T-helper 1 cell treated with Interleukin-12 subunit alpha and Interleukin-12 subunit beta and Interleukin-4 antibody, amounts not matched to agents 30 μg/mL and 1 μg/mL, for 36 hours (primary cell): ENCODE results near the gene ZKSCAN3.

ENCODE experiments used
- H3K27ac Mint-ChIP-seq: one replicate; pipeline ENCODE4 v1.8.0; 2021; ENCODE audit warnings: mild to moderate bottlenecking, mixed read lengths
- H3K27me3 Mint-ChIP-seq: one replicate; pipeline ENCODE4 v1.8.0; 2021; ENCODE audit warnings: low read depth, mixed read lengths
- H3K36me3 Mint-ChIP-seq: one replicate; pipeline ENCODE4 v1.8.0; 2021; ENCODE audit warnings: low read depth, mixed read lengths
- H3K4me1 Mint-ChIP-seq: one replicate; pipeline ENCODE4 v1.8.0; 2021; ENCODE audit warnings: low read depth, mixed read lengths
- H3K4me3 Mint-ChIP-seq: one replicate; pipeline ENCODE4 v1.8.0; 2021; ENCODE audit warnings: mild to moderate bottlenecking, moderate library complexity, mixed read lengths
- H3K9me3 Mint-ChIP-seq: one replicate; pipeline ENCODE4 v1.8.0; 2021; ENCODE audit warnings: mixed read lengths

The ZKSCAN3 gene

DNA sequence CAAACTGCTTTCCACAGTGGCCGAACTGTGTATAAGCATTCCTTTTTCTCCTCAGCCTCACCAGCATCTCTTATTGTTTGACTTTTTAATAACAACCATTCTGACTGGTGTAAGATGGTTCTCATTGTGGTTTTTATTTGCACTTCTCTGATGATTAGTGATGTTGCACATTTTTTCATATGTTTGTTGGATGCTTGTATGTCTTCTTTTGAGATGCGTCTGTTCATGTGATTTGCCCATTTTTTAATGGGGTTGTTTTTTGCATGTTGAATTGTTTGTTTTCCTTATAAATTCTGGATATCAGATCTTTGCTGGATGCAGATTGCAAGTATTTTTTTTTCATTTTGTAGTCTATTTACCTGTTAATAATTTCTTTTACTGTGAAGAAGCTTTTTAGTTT, 61.0 kb downstream of the ZKSCAN3 start:
- Mint-ChIP-seq H3K27ac (no peak overlapping the region), H3K27me3 (peaks cover 34% of the 10 kb centered on the region), H3K9me3 (peaks cover 13% of the 10 kb centered on the region), H3K4me3 (no peak overlapping the region), H3K36me3 (no peaks in the 10 kb centered on the region), H3K4me1 (peaks cover 26% of the 10 kb centered on the region)

DNA sequence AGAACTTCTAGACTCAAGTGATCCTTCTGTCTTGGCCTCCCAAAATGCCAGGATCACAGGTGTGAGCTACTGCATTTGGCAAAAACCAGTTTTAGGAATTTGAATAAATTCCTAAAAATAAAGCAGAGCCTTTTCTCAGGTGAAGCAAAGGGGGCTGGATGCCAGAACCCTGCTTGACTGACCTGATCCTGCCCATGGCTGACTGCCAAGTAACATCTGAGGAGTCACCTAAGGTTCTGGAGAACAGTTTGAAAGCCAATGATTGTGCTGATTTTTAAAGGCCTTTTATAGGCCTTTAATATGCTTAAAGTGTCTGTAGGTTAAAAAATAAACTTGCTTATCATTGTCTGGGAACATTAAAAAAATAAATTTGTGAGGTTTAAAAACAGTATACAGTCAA, 63.9 kb downstream of the ZKSCAN3 start:
- peaks cover 13% of the 10 kb centered on the region for H3K9me3 Mint-ChIP-seq
- H3K4me1 Mint-ChIP-seq: peaks cover 6% of the 10 kb centered on the region
- H3K36me3 Mint-ChIP-seq: no peaks in the 10 kb centered on the region
- H3K4me3 Mint-ChIP-seq: no peak overlapping the region
- no peak overlapping the region for H3K27ac Mint-ChIP-seq
- H3K27me3 Mint-ChIP-seq: peaks cover 37% of the 10 kb centered on the region
